Chondrocyte (in vitro differentiated cells): ENCODE data around the gene BASP1. TPM values are rescaled to one million over a fixed set of nuclear protein-coding genes. Genes with fewer than 3 reads are reported as not detected.

Experiments
- DNase-seq: peaks from one replicate; pipeline ENCODE4 v3.0.0; 2021; ENCODE audit warnings: mixed read lengths, low spot score
- H3K27ac Mint-ChIP-seq: one replicate; pipeline ENCODE4 v1.8.0; 2021; ENCODE audit warnings: mild to moderate bottlenecking, moderate library complexity, mixed read lengths; ENCODE audit not compliant: unreplicated experiment
- H3K27me3 Mint-ChIP-seq: 2 replicates; pipeline ENCODE4 v1.8.0; 2021; ENCODE audit warnings: low read depth, mixed read lengths
- H3K36me3 Mint-ChIP-seq: 2 replicates; pipeline ENCODE4 v1.8.0; 2021; ENCODE audit warnings: low read depth, mixed read lengths
- H3K4me1 Mint-ChIP-seq: 2 replicates; pipeline ENCODE4 v1.8.0; 2021; ENCODE audit warnings: low read depth, mild to moderate bottlenecking, mixed read lengths
- H3K4me3 Mint-ChIP-seq: one replicate; pipeline ENCODE4 v1.8.0; 2021; ENCODE audit warnings: mild to moderate bottlenecking, moderate library complexity, mixed read lengths; ENCODE audit not compliant: unreplicated experiment
- H3K9me3 Mint-ChIP-seq: 2 replicates; pipeline ENCODE4 v1.8.0; 2021; ENCODE audit warnings: low read depth, mixed read lengths
- CTCF ChIP-seq: fragments of 200-600 bp; sonication (generic); IDR thresholded peaks from 2 replicates; pipeline ENCODE4 v1.5.0; 2021; ENCODE audit warnings: antibody characterized with exemption, mild to moderate bottlenecking, moderate library complexity
- total RNA-seq: library from RNA; stranded (reverse); gene quantifications from 3 replicates; pipeline ENCODE4 v1.2.1, GENCODE V29; 2021

BASP1 gene
- total RNA-seq, 1 donor from 2014 or later, result 181 TPM

DNA sequence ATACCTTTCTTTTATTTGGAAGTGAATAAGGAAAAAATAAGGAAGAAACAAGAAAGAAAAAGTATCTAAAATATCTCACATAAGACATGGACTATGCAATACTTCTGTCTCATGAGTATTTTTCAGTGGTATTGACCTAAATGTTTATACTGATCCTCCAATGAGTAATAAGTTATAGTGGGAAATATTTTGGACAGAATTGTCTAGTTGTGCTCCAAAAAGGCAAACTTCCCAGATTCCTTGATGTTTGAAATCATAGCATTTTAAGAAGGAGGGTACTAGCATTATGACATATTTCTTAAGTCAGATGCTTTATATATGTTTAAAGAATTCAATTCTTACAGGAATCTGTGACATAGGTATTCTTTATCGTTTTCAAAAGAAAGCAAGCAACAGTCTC lies 34.5 kb upstream of the BASP1 start:
- Mint-ChIP-seq H3K27ac (no peak overlapping the region), H3K9me3 (no peaks in the 10 kb centered on the region), H3K4me3 (no peak overlapping the region), H3K36me3 (no peaks in the 10 kb centered on the region), H3K27me3 (no peaks in the 10 kb centered on the region), H3K4me1 (peaks cover 37% of the 10 kb centered on the region)
- no peak for DNase-seq
- no peak for TF ChIP-seq CTCF

GRCh38 chr5:17183831-17184230 lies 33.6 kb upstream of the BASP1 start:
- H3K4me3 Mint-ChIP-seq, result no peak overlapping the region
- H3K27ac Mint-ChIP-seq, result no peak overlapping the region
- no peaks in the 10 kb centered on the region for H3K9me3 Mint-ChIP-seq
- no peaks in the 10 kb centered on the region for H3K36me3 Mint-ChIP-seq
- H3K4me1 Mint-ChIP-seq, result peaks cover 39% of the 10 kb centered on the region
- no peaks in the 10 kb centered on the region for H3K27me3 Mint-ChIP-seq
- no peak for DNase-seq
- no peak for TF ChIP-seq CTCF

- Mint-ChIP-seq H3K4me3 (no peak overlapping the region), H3K9me3 (no peaks in the 10 kb centered on the region), H3K36me3 (no peaks in the 10 kb centered on the region), H3K27ac (no peak overlapping the region), H3K4me1 (peaks cover 44% of the 10 kb centered on the region), H3K27me3 (no peaks in the 10 kb centered on the region)
- TF ChIP-seq CTCF, result no peak
- DNase-seq, result no peak
Observed at GRCh38 chr5:17184588-17184987, 32.8 kb upstream of the BASP1 start.

GRCh38 chr5:17185349-17185748 lies 32.1 kb upstream of the BASP1 start:
- Mint-ChIP-seq H3K27me3 (no peaks in the 10 kb centered on the region), H3K27ac (peak overlapping the region; percentile 80), H3K4me1 (peaks cover 50% of the 10 kb centered on the region), H3K4me3 (no peak overlapping the region), H3K9me3 (no peaks in the 10 kb centered on the region), H3K36me3 (no peaks in the 10 kb centered on the region)
- no peak for DNase-seq
- no peak for TF ChIP-seq CTCF

DNA sequence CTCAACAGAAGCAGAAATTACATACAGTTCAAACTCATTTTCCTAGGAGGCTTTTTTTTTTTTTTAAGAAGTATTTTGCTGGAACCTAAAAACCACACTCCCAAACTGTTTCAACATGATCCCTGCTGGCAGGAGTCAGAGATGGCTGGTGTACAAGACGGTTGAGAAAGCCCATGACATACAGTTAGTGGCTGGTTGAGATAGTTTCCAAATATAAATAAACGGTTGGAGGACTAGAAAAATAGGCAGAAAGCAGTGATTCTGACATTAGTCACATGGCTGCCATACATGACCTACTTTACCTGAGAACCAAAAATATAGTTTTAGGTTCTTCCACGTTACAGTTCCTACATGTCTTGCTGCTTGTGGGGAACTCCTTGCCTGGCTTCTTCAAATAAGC lies 31.7 kb upstream of the BASP1 start:
- no peaks in the 10 kb centered on the region for H3K36me3 Mint-ChIP-seq
- H3K4me1 Mint-ChIP-seq, result peaks cover 55% of the 10 kb centered on the region
- DNase-seq, result no peak
- no peak overlapping the region for H3K4me3 Mint-ChIP-seq
- TF ChIP-seq CTCF, result peak; percentile 21
- H3K27me3 Mint-ChIP-seq, result no peaks in the 10 kb centered on the region
- no peaks in the 10 kb centered on the region for H3K9me3 Mint-ChIP-seq
- H3K27ac Mint-ChIP-seq, result peak overlapping the region; percentile 80
